Raji (cell line): Measurements from ENCODE around the gene RHOU.

Experiments used
- POLR2A ChIP-seq: IDR thresholded peaks from 2 replicates; pipeline ENCODE4 v1.6.1; 2011; ENCODE audit warnings: low read depth, low read length, control low read depth; ENCODE audit not compliant: insufficient read depth

RHOU gene

DNA sequence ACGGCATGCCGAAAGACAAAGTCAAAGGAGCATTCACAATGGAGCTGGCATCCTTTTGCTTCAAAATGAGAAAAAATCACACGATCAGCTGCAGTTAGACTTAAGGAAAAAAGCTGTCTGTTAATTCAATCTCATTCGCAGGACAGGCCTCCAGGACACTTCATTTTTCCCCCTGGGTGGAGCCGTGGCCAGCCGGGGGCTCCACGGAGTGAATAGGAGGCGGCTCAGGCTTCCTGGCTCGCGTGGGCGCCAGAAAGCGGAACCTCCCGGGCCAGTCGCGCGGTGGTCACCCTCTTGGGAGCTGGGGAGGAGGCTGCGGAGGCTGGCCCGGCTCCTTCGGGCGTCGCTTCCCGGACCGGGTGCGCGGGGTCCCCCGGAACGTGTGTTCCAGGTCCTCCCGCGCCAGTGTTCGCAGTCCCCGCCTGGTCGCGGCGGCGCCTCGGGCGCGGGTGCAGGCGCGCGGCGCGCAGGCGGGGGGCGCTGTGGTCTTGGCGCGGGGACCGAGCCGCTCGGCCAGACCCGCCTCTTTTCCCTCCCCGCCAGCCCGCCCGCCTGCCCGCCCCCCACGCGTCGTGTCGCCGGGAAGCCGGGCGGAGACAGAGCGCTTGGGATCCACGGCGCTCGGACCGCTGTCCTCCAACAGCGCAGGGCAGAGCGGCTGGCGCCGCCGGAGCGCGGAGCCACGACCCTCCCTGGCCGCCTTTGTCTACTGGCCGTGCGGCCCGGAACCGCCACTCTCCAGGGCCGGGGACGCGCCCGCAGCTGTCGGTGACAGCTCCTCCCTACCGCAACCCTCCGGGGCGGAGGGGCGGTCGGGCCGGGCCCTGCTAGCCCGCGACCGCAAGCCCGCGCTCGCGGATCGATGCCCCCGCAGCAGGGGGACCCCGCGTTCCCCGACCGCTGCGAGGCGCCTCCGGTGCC lies at the start of gene RHOU:
Gene RHOU, plus strand, starts transcription at position 599 of the 921 bp plus-strand sequence. Its CDS starts 264 bp downstream, at position 863.
- TF ChIP-seq POLR2A = no peak

DNA sequence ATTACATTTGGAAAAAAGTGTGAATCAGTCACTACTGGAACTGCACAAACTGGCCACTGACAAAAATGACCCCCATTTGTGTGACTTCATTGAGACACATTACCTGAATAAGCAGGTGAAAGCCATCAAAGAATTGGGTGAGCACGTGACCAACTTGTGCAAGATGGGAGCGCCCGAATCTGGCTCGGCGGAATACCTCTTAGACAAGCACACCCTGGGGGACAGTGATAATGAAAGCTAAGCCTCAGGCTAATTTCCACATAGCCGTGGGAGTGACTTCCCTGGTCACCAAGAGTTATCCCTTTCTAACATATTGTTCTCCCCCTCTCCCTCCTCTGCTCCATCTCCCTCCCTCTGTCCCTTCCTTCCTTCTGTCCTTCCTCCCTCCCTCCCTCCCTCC lies 47.7 kb upstream of the RHOU start:
- no peak for TF ChIP-seq POLR2A

DNA sequence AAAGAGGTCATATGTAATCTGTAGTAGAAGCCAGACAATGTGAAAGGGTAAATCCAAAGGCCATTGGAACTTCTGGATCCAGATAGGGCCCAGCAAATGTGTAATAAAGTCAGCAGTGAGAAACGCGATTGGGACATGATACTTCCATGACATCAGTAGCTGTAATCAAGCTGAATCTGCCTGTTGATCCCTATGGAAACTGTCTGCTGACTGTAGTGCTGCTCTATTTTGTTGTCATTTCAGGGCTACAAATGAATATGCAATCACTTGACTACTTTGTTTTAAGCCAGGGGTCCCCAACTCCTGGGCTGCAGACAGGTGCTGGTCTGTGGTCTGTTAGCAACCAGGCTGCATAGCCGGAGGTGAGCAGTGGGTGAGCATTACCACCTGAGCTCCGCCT lies 46.0 kb upstream of the RHOU start:
- no peak for TF ChIP-seq POLR2A

DNA sequence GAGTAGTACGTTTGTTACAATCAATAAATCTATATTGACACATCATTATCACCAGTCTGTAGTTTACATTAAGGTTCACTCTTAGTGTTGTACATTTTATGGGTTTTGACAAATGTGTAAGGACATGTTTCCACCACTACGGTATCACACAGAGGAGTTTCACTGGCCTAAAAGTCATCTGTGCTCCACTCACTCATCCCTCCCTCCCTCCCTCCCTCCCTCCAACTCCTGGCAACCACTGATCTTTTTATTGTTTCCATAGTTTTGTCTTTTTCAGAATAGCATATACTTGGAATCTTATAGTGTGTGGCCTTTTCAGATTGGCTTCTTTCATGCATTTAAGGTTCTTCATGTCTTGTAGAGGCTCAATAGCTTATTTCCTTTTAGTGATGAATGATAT lies 44.1 kb upstream of the RHOU start:
- TF ChIP-seq POLR2A = no peak

DNA sequence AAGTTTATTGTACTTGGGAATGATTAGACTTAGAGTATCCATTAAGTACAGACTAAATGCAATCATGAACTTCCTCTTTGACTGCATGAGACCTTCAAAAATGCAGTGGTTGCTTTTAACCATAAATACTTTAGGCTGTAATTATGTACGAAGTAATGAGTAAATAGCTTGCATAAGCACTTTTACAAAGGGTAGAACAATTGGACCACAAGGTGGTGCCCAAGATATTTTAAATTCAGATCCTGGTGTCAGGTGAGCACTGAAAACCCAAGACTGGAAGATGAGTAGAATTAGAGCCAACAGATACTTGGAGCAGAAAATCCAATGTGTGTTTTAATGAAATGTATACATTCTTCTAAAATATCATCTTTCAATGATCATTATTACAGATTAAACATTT lies 43.4 kb upstream of the RHOU start:
- no peak for TF ChIP-seq POLR2A

DNA sequence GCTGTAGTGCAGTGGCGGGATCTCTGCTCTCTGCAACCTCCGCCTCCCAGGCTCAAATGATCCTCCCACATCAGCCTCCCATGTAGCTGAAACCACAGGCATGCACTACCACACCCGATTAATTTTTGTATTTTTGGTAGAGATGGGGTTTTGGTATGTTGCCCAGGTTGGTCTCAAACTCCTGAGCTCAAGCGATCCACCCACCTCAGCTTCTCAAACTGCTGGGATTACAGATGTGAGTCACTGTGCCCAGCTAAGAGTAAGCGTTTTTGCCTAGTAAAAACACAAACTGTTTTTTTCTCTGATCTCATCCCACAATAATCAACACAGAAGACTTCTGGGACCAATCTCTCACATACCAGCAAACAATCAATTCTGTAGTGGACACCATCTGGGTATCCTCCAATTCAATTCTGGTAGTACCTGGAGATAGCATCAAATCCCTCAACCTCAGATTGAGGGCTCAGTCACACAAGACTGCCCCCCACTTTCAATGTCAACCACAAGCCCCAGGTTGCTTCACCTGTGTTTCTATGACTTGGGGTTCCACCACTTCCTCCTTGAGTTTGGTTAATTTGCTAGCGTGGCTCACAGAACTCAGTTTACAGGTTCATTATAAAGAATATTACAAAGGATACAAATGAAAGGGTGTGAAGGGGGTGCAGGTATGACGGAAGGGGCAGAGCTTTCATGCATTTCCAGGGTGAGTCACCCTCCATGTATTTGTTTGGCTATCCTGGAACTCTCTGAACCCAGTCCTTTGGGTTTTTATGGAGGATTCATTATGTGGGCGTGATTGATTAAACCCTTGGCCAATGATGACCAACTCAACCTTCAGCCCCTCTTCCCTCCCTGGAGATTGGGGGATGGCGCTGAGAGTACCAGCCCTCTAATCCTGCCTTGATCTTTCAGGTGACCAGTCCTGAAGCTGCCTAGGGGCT lies 40.0 kb upstream of the RHOU start:
- TF ChIP-seq POLR2A = no peak

DNA sequence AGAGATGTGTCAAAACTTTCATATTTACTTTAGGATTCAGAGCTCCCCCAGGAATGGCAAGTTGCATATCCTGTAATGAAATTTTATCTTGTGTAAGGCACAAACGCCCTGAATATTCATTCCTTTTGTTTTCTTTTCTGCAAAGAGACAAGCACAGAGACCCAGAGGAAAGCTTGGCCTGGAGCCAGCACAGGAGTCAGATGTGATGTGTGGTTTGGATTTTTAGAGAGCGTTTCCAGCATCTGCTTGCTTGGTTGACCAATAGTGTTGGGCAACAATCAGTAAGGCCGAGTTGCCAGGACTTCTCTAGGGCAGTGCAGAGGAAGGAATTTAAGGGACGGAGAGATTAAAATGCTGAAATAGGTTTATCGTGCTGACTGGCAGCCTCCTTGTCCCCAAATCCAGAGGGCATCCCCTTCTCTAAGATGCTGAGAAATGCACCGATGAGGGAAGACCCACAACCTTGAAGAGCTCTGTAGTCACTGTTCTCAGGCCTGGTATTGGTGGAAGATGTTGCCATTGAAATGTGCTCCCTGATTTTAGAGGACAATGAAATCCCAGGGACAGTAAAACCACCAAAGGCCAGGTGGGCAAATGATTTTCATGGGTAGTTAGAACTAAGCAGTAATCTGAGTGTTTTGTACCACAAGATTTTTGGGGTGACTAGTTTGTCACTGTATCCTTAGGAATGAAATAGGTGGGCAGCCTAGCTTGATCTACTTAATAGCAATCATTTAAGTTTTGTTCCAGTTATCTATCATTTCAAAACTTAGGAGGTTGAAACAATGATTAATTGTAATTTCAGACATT lies 37.9 kb upstream of the RHOU start:
- no peak for TF ChIP-seq POLR2A

DNA sequence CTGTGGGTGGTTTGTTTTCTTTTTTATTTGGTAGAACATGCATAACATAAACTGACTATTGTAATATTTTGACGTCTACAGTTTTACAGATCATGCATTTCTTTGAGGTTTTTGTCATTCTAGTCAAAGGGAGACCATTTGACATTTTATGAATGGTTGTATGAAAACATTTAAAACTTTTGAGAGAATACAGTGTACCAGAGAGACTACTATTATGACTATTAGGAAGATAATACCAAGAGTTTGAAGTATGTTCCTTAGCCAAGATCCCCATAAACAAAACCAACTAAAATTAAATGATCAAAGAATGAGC lies 37.3 kb upstream of the RHOU start:
- no peak for TF ChIP-seq POLR2A

DNA sequence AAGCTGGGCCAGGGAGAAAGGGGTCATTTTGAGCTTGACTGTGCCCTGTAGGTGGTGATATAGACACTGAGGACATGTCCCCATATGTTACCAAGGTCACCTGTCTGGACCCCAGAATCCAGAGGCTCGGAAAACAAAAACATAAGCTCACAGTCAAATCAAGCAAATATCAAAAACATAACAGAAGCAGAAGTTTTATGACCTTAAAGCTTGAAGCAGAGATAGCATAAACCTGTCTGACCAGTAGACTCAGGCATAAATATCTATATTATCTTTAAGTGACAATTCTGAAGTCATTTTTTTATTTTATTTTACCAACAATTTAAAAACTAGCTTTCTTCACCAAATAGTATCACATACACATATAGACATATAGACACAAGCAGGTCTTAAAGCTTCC lies 32.8 kb upstream of the RHOU start:
- TF ChIP-seq POLR2A = no peak

DNA sequence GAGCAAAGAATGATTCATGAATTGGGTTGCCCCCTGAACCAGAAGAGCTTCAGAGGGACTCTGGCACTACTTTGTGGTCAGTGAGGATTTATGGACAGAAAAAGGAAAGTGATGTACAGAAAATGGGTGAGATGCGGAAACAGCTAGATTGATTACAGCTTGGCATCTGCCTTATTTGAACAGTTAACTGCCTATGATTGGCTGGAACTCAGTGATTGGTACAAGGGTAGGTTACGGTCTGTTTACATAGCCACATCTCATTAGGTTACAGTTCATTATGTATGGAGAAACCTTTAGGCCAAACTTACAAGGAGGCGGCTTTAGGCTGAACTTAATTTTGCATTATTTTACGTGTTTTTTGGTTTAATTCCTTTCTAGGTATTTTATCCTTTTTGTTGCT lies 29.0 kb upstream of the RHOU start:
- no peak for TF ChIP-seq POLR2A

DNA sequence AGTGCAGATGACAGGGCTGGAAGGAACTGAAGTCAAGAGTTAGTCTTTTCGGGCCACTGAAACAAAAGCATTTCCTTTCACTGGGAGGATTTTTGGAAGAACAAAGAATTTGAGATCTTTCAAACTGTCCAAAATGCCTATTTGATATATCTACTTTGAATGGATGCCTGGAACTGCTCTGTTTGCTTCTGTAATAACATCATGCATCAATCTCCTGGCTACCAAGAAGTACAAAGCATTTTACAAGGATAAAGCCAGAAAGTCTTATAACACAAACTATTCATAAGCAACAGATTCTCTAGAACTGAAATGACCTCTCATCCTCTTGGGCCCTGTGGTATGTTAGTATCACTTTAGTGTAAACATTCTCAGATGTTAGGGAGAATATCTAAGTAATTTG lies 18.2 kb upstream of the RHOU start:
- no peak for TF ChIP-seq POLR2A

DNA sequence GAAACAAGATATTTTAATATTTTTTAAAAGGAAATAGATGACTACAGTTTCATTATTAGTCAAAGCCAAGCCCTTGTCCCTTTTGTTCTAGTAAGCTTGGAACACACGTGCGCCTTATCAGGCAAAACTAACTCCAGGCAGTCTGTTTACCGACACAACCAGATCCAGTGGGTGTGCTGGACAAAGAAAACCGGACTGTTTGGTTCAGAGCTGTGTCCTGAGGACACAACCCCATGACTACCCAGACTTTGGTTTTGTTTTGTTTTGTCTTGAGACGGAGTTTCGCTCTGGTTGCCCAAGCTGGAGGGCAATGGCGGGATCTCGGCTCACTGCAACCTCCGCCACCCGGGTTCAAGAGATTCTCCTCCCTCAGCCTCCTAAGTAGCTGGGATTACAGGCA lies 13.9 kb upstream of the RHOU start:
- TF ChIP-seq POLR2A = no peak

DNA sequence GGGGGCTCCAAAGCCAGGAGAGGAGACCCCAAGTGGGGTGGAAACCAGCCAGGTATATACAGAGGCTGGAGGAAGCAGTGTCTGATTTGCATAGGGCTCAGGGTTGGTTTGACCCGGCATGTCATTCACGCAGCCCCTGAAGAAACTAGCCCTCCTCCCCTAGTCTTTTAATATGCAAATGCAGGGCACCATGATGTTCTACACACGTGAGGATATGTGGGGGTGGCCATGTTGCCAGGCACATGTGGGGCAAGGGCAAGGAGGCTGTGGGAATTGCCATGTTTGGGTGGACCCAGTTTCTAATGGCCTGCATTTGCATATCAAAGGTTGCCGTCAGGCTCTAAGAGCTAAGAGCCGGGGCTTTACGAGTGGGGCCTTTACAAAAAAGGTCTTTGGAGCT lies 12.0 kb upstream of the RHOU start:
- no peak for TF ChIP-seq POLR2A

DNA sequence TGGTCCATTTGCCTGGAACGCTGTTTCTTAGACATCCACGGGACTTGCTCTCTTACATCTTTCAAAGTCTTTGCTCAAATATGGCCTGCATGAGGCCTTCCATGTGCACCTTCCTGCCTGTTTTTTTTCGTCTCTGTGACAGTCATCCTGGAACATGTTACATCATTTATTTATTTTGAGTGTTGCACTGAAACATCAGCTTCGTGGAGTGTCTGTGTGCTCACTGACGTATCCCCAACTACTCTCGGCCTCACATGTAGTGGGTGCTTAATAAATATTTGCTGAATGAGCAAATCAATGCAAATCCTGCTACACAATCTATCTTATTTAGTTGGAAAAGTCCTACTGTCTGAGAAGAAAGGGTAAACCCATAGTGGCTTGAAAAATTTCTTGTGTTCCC lies 11.4 kb upstream of the RHOU start:
- TF ChIP-seq POLR2A = no peak

DNA sequence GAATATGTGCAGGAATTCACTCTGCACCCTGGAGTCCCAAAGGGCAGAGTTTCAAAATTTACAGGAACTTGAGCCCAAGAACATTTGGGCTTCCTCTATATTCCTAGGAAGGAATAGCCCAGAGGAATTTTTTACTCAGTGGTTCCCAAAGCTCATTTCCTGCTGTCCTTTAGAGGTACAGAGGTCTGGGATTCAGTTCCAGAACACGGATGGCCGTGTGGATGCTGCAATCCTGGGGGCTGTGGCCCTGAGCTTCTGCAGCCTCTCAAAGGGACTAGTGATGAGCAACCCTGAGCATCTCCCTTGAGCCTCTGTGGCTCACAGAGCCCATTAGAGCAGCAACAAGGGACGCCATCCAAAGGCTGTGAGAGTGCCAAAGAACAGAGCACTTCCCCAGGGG lies 10.1 kb upstream of the RHOU start:
- no peak for TF ChIP-seq POLR2A
